Endothelial cell of umbilical vein (primary cell): ENCODE data around the gene PTPRT. TPM values are rescaled to one million over a fixed set of nuclear protein-coding genes. Genes with fewer than 3 reads are reported as not detected.

ENCODE experiments used
- BruUV-seq: library from RNA; stranded (reverse); fragments of 400-500 nt; replicated peaks from 2 replicates; lab custom pipeline; 2021; lab: Mats Ljungman, UMichigan
- CTCF ChIA-PET: fragments of 300-600, 350-600 bp; sonication (Branson Sonifier 250); formaldehyde crosslinking; loops from one replicate; lab custom pipeline; 2021; ENCODE audit warnings: antibody characterized with exemption, inconsistent platforms; lab: Charles Lee
- POLR2A ChIA-PET: fragments of 300-600, 350-600 bp; sonication (Branson Sonifier 250); formaldehyde crosslinking; loops from one replicate; lab custom pipeline; 2021; ENCODE audit warnings: antibody characterized with exemption, inconsistent platforms; lab: Charles Lee
- DNase-seq: peaks from one replicate; pipeline ENCODE4 v3.0.0-alpha.2; 2011; ENCODE audit warnings: low read depth, low spot score
- FAIRE-seq: peaks from 2 replicates; lab custom pipeline; 2011; peaks lifted over from hg19 to GRCh38; lab: Jason Lieb, UNC
- H2AFZ ChIP-seq: 2 replicates; pipeline ENCODE4 v1.6.0; 2012; ENCODE audit warnings: low read depth, low read length, control low read depth, inconsistent platforms
- H3K27ac ChIP-seq: 2 replicates; pipeline ENCODE4 v1.5.1; 2011; ENCODE audit warnings: low read depth, mild to moderate bottlenecking, control low read depth, low read length, moderate library complexity; ENCODE audit not compliant: insufficient read depth
- H3K27me3 ChIP-seq, 2 experiments: 2 replicates each; pipeline versions ENCODE4 v1.6.0 to v1.6.1; 2011; ENCODE audit warnings: low read length in 2 of 2, mixed read lengths in 1 of 2; ENCODE audit not compliant: control insufficient read depth in 2 of 2, insufficient read depth in 2 of 2
- H3K36me3 ChIP-seq, 2 experiments: 2 replicates in 1 of 2; 3 replicates in 1 of 2; pipeline ENCODE4 v1.5.1; 2011; ENCODE audit warnings: low read length in 2 of 2, mild to moderate bottlenecking in 1 of 2, moderate library complexity in 1 of 2; ENCODE audit not compliant: control insufficient read depth in 2 of 2, insufficient read depth in 2 of 2; ENCODE audit errors: extremely low read depth in 1 of 2
- H3K4me1 ChIP-seq: 3 replicates; pipeline ENCODE4 v1.5.1; 2011; ENCODE audit warnings: mild to moderate bottlenecking, low read length; ENCODE audit not compliant: control insufficient read depth, insufficient read depth; ENCODE audit errors: extremely low read depth
- H3K4me2 ChIP-seq: 2 replicates; pipeline ENCODE4 v1.6.1; 2011; ENCODE audit warnings: low read length, control low read depth, mixed read lengths; ENCODE audit not compliant: insufficient read depth
- H3K4me3 ChIP-seq, 3 experiments: fragments of 200-600 bp in 1 of 3; sonication (generic), shearing (Covaris generic) in 1 of 3; replicated peaks in 1 of 3; 2 replicates each; pipeline ENCODE4 v1.5.1; 2011 to 2016; ENCODE audit warnings: control low read depth in 3 of 3, low read length in 3 of 3, mild to moderate bottlenecking in 2 of 3, inconsistent platforms in 1 of 3, low read depth in 1 of 3, moderate library complexity in 1 of 3; ENCODE audit not compliant: insufficient read depth in 1 of 3
- H3K79me2 ChIP-seq: 2 replicates; pipeline ENCODE4 v1.6.0; 2012; ENCODE audit warnings: low read length, inconsistent platforms; ENCODE audit not compliant: control insufficient read depth, insufficient read depth
- H3K9ac ChIP-seq: replicated peaks from 2 replicates; pipeline ENCODE3; 2011; ENCODE audit warnings: low read length, control low read depth; ENCODE audit not compliant: insufficient read depth; ENCODE audit errors: extremely low read depth
- H3K9me1 ChIP-seq: replicated peaks from 3 replicates; pipeline ENCODE4 v1.6.0; 2011; ENCODE audit warnings: mild to moderate bottlenecking, low read length; ENCODE audit not compliant: control insufficient read depth, insufficient read depth; ENCODE audit errors: extremely low read depth
- H3K9me3 ChIP-seq: replicated peaks from 2 replicates; pipeline ENCODE4 v1.5.1; 2012; ENCODE audit warnings: low read length, inconsistent platforms; ENCODE audit not compliant: control insufficient read depth, insufficient read depth
- H4K20me1 ChIP-seq: replicated peaks from 2 replicates; pipeline ENCODE3; 2011; ENCODE audit warnings: mild to moderate bottlenecking, low read length; ENCODE audit not compliant: control insufficient read depth, insufficient read depth; ENCODE audit errors: extremely low read depth
- CTCF ChIP-seq, 2 donors: IDR thresholded peaks; 1 replicate in 1 of 2; 2 replicates in 1 of 2; pipeline ENCODE4 v1.5.1; 2011; ENCODE audit warnings: low read length in 2 of 2, mild to moderate bottlenecking in 2 of 2, moderate library complexity in 2 of 2, control low read depth in 1 of 2, inconsistent platforms in 1 of 2, low read depth in 1 of 2; ENCODE audit not compliant: insufficient read depth in 1 of 2; ENCODE audit errors: extremely low read depth in 1 of 2
- EZH2 ChIP-seq: IDR thresholded peaks from 2 replicates; pipeline ENCODE4 v1.6.1; 2012; ENCODE audit warnings: borderline replicate concordance, low read depth, mild to moderate bottlenecking, moderate library complexity, low read length, inconsistent platforms; ENCODE audit not compliant: severe bottlenecking
- FOS ChIP-seq: IDR thresholded peaks from 2 replicates; pipeline ENCODE4 v1.6.1; 2011; ENCODE audit warnings: mild to moderate bottlenecking, low read length, moderate library complexity, borderline replicate concordance; ENCODE audit not compliant: insufficient read depth
- GATA2 ChIP-seq: IDR thresholded peaks from 2 replicates; pipeline ENCODE4 v1.7.0; 2011; ENCODE audit warnings: low read depth, mild to moderate bottlenecking, moderate library complexity, mixed read lengths, low read length; ENCODE audit not compliant: insufficient read length, insufficient read depth
- MAX ChIP-seq: IDR thresholded peaks from 2 replicates; pipeline ENCODE4 v1.6.1; 2011; ENCODE audit not compliant: insufficient read depth, insufficient read length
- MYC ChIP-seq: IDR thresholded peaks from one replicate; pipeline ENCODE4 v1.6.1; 2011; ENCODE audit warnings: mild to moderate bottlenecking, low read depth, low read length
- POLR2A ChIP-seq: IDR thresholded peaks from 2 replicates; pipeline ENCODE4 v1.6.1; 2012; ENCODE audit warnings: low read depth, mild to moderate bottlenecking, control low read depth, low read length
- dilution Hi-C: fragments of 300-500 bp; cut with MboI; formaldehyde crosslinking; loops from one replicate; pipeline ENCODE4 v1.15.0; 2019; ENCODE audit warnings: low sequenced_read_pairs; ENCODE audit not compliant: extremely low pct_ligation_motif_present
- intact Hi-C: fragments of 100-400 bp; cut with micrococcal nuclease; formaldehyde crosslinking; loops from one replicate; pipeline ENCODE4 v1.10.0; 2022
- polyA plus RNA-seq, 4 experiments: library from polyadenylated mRNA; depleted of rRNA in 3 of 4; stranded (reverse) in 3 of 4; unstranded in 1 of 4; fragments of >200 nt; gene quantifications; 2 replicates each; pipeline versions ENCODE4 v1.2.1 to v1.2.3, GENCODE V29; 2011 to 2012; ENCODE audit warnings: missing spikeins in 1 of 4
- total RNA-seq: library from RNA; stranded (reverse); gene quantifications from 2 replicates; pipeline ENCODE4 v1.2.3, GENCODE V29; 2021

The PTPRT gene
- total and polyA plus RNA-seq, 2 donors (not counting 3 experiments of a cell fraction or from before 2014, with no cell fraction given): not detected

- Histone ChIP-seq H3K9me1 (no peaks in the 10 kb centered on the region), H3K79me2 (no peaks in the 10 kb centered on the region), H3K4me3 (no peak overlapping the region), H4K20me1 (no peaks in the 10 kb centered on the region), H2AFZ (no peak overlapping the region), H3K27ac (no peak overlapping the region), H3K27me3 (no peaks in the 10 kb centered on the region), H3K4me1 (no peaks in the 10 kb centered on the region), H3K36me3 (no peaks in the 10 kb centered on the region), H3K4me2 (no peak overlapping the region), H3K9me3 (peaks cover 5% of the 10 kb centered on the region), H3K9ac (no peak overlapping the region)
- no peak for TF ChIP-seq GATA2
- TF ChIP-seq POLR2A: no peak
- no peak for TF ChIP-seq FOS
- TF ChIP-seq EZH2: no peak
- no peak for TF ChIP-seq MAX
- no peak for TF ChIP-seq MYC
- no peak for TF ChIP-seq CTCF (IDR thresholded peaks at IDR 0.05; ENCODE audit: extremely low read depth in 1 of 2, insufficient read depth in 1 of 2, low read depth in 1 of 2, low read length in 2 of 2)
- POLR2A ChIA-PET: no interaction called here
- intact Hi-C loops (no loop called here), dilution Hi-C loops (no loop called here)
- no TSS peak for BruUV-seq
- FAIRE-seq (no peak), DNase-seq (no peak)
- CTCF ChIA-PET: no interaction called here
Observed at GRCh38 chr20:43065299-43065698, 124.4 kb downstream of the PTPRT start.
